OCI-LY7 (cell line): ENCODE results near the gene GDF10. TPM values are rescaled to one million over a fixed set of nuclear protein-coding genes. Genes with fewer than 3 reads are reported as not detected.

Experiments used
- BruUV-seq: library from RNA; stranded (reverse); fragments of 400-500 nt; replicated peaks from 2 replicates; lab custom pipeline; 2021; lab: Mats Ljungman, UMichigan
- CTCF ChIA-PET: fragments of 300-600 bp; sonication (Branson Sonifier 250); formaldehyde crosslinking; loops from one replicate; lab custom pipeline; 2022; ENCODE audit warnings: antibody characterized with exemption; ENCODE audit not compliant: unreplicated experiment; lab: Charles Lee
- POLR2A ChIA-PET: fragments of 300-600 bp; sonication (Branson Sonifier 250); formaldehyde crosslinking; loops from one replicate; lab custom pipeline; 2022; ENCODE audit warnings: antibody characterized with exemption; lab: Charles Lee
- DNase-seq: peaks from one replicate; pipeline ENCODE4 v3.0.0-alpha.2; 2015; ENCODE audit warnings: low spot score
- H2AFZ ChIP-seq: fragments of 200-600 bp; sonication (generic), shearing (Covaris generic); 2 replicates; pipeline ENCODE4 v1.6.1; 2014; ENCODE audit warnings: mild to moderate bottlenecking, antibody characterized with exemption, low read length, moderate library complexity
- H3K27ac ChIP-seq: fragments of 200-600 bp; sonication (generic); 2 replicates; pipeline ENCODE4 v1.5.1; 2014; ENCODE audit warnings: mixed run types, low read depth, mild to moderate bottlenecking, moderate library complexity, low read length, inconsistent platforms; ENCODE audit not compliant: poor library complexity, severe bottlenecking
- H3K36me3 ChIP-seq: fragments of 200-600 bp; sonication (generic); 2 replicates; pipeline ENCODE4 v1.6.1; 2014; ENCODE audit warnings: mild to moderate bottlenecking, antibody characterized with exemption, low read length, moderate library complexity, mixed read lengths; ENCODE audit not compliant: insufficient read depth
- H3K4me1 ChIP-seq: fragments of 200-600 bp; sonication (generic); 2 replicates; pipeline ENCODE4 v1.5.1; 2014; ENCODE audit warnings: mild to moderate bottlenecking, low read length; ENCODE audit not compliant: insufficient read depth, poor library complexity, severe bottlenecking
- H3K4me2 ChIP-seq: fragments of 200-600 bp; sonication (generic); 2 replicates; pipeline ENCODE4 v1.6.1; 2014; ENCODE audit warnings: mild to moderate bottlenecking, low read length
- H3K4me3 ChIP-seq: fragments of 200-600 bp; sonication (generic); 2 replicates; pipeline ENCODE4 v1.5.1; 2014; ENCODE audit warnings: mild to moderate bottlenecking, low read depth, low read length; ENCODE audit not compliant: poor library complexity, severe bottlenecking
- H3K79me2 ChIP-seq: fragments of 200-600 bp; sonication (generic); 2 replicates; pipeline ENCODE4 v1.6.1; 2016; ENCODE audit warnings: low read depth, mild to moderate bottlenecking, low read length, moderate library complexity, mixed read lengths; ENCODE audit not compliant: insufficient read depth
- H3K9me2 ChIP-seq: fragments of 200-600 bp; sonication (generic); 2 replicates; pipeline ENCODE4 v1.6.1; 2016; ENCODE audit warnings: mild to moderate bottlenecking, low read length, mixed read lengths; ENCODE audit not compliant: insufficient read depth
- H3K9me3 ChIP-seq: fragments of 200-600 bp; sonication (generic); 2 replicates; pipeline ENCODE4 v1.6.1; 2014; ENCODE audit warnings: mild to moderate bottlenecking, mixed run types, low read length, mixed read lengths
- H4K20me1 ChIP-seq: fragments of 200-600 bp; sonication (generic); 2 replicates; pipeline ENCODE4 v1.6.1; 2014; ENCODE audit warnings: mild to moderate bottlenecking, antibody characterized with exemption, low read length, moderate library complexity, mixed read lengths; ENCODE audit not compliant: insufficient read depth
- CTCF ChIP-seq: fragments of 200-600 bp; sonication (generic); conservative IDR thresholded peaks from 2 replicates; pipeline ENCODE4 v1.5.1; 2014; ENCODE audit warnings: mild to moderate bottlenecking, antibody characterized with exemption, low read length, moderate library complexity, mixed read lengths
- EZH2phosphoT487 ChIP-seq: fragments of 200-600 bp; sonication (generic); IDR thresholded peaks from 2 replicates; pipeline ENCODE4 v1.6.1; 2018; ENCODE audit warnings: low read depth, borderline replicate concordance, mild to moderate bottlenecking, mixed run types, antibody characterized with exemption, low read length, moderate library complexity, mixed read lengths
- intact Hi-C: fragments of 100-400 bp; cut with micrococcal nuclease; formaldehyde crosslinking; loops from one replicate; pipeline ENCODE4 v1.10.0; 2022; ENCODE audit not compliant: unreplicated experiment
- total RNA-seq, 2 experiments: library from RNA; depleted of rRNA in 1 of 2; stranded (reverse); fragments of >200 nt in 1 of 2; shearing (Covaris generic) in 1 of 2; gene quantifications; 2 replicates each; pipeline ENCODE4 v1.2.3, GENCODE V29; 2014 to 2022

The GDF10 gene
- total RNA-seq, 2 experiments from 2014 or later = not detected

- POLR2A ChIA-PET = interaction anchor here (0.6 kb wide), 1 partner anchor 46 kb away, joined by 3 read pairs; no protein-coding TSS in a partner anchor
- H3K79me2 ChIP-seq = no peaks in the 10 kb centered on the region
- no peak overlapping the region for H2AFZ ChIP-seq
- no peaks in the 10 kb centered on the region for H3K9me3 ChIP-seq
- no peak overlapping the region for H3K27ac ChIP-seq
- TF ChIP-seq EZH2phosphoT487 (no peak), CTCF (no peak)
- intact Hi-C loops = no loop called here
- H3K4me3 ChIP-seq = no peak overlapping the region
- H3K4me1 ChIP-seq = peaks cover 5% of the 10 kb centered on the region
- H3K4me2 ChIP-seq = no peak overlapping the region
- H4K20me1 ChIP-seq = no peaks in the 10 kb centered on the region
- DNase-seq = no peak
- CTCF ChIA-PET = no interaction called here
- H3K9me2 ChIP-seq = no peaks in the 10 kb centered on the region
- BruUV-seq = no TSS peak
- H3K36me3 ChIP-seq = no peaks in the 10 kb centered on the region
Observed at GRCh38 chr10:47253030-47253637, 46.9 kb upstream of the GDF10 start.

GRCh38 chr10:47253651-47254375 lies 46.2 kb upstream of the GDF10 start:
- intact Hi-C loops = no loop called here
- no peak overlapping the region for H3K4me3 ChIP-seq
- no peak overlapping the region for H3K27ac ChIP-seq
- H3K9me3 ChIP-seq = no peaks in the 10 kb centered on the region
- BruUV-seq = no TSS peak
- peaks cover 5% of the 10 kb centered on the region for H3K4me1 ChIP-seq
- no peak for TF ChIP-seq CTCF
- no peak for TF ChIP-seq EZH2phosphoT487
- H3K4me2 ChIP-seq = no peak overlapping the region
- H3K36me3 ChIP-seq = no peaks in the 10 kb centered on the region
- ChIA-PET POLR2A (no interaction called here), CTCF (no interaction called here)
- H4K20me1 ChIP-seq = no peaks in the 10 kb centered on the region
- no peaks in the 10 kb centered on the region for H3K9me2 ChIP-seq
- H3K79me2 ChIP-seq = no peaks in the 10 kb centered on the region
- H2AFZ ChIP-seq = no peak overlapping the region
- DNase-seq = no peak

GRCh38 chr10:47254611-47255010 lies 45.4 kb upstream of the GDF10 start:
- TF ChIP-seq CTCF = no peak
- no peak for TF ChIP-seq EZH2phosphoT487
- no peaks in the 10 kb centered on the region for H4K20me1 ChIP-seq
- ChIA-PET POLR2A (no interaction called here), CTCF (no interaction called here)
- H3K4me1 ChIP-seq = peaks cover 5% of the 10 kb centered on the region
- DNase-seq = no peak
- no peaks in the 10 kb centered on the region for H3K9me2 ChIP-seq
- BruUV-seq = no TSS peak
- H3K9me3 ChIP-seq = no peaks in the 10 kb centered on the region
- H3K36me3 ChIP-seq = no peaks in the 10 kb centered on the region
- H2AFZ ChIP-seq = no peak overlapping the region
- H3K79me2 ChIP-seq = no peaks in the 10 kb centered on the region
- intact Hi-C loops = no loop called here
- H3K27ac ChIP-seq = no peak overlapping the region
- H3K4me2 ChIP-seq = no peak overlapping the region
- no peak overlapping the region for H3K4me3 ChIP-seq
